ENCODE data around the gene KRT86.

The KRT86 gene

GRCh38 chr12:52264435-52264825, 10.0 kb upstream of the KRT86 start:
- no peaks in the 10 kb centered on the region for H3K79me2 ChIP-seq (ENCODE audit: low read length)
- H3K4me2 ChIP-seq (ENCODE audit: low read length), result no peak overlapping the region
- no peak overlapping the region for H3K9ac ChIP-seq (ENCODE audit: low read length)
- no peaks in the 10 kb centered on the region for H4K20me1 ChIP-seq (ENCODE audit: insufficient read depth, low read length)
- no peak overlapping the region for H3K27ac ChIP-seq (ENCODE audit: low read length)
- no peaks in the 10 kb centered on the region for H3K4me1 ChIP-seq (ENCODE audit: low read length)
- H2AFZ ChIP-seq (ENCODE audit: low read depth, low read length), result no peak overlapping the region
- no peaks in the 10 kb centered on the region for H3K9me3 ChIP-seq (ENCODE audit: insufficient read depth, low read length)
- H3K4me3 ChIP-seq (ENCODE audit: low read length), result no peak overlapping the region
- no peaks in the 10 kb centered on the region for H3K36me3 ChIP-seq (replicated peaks; ENCODE audit: low read depth, low read length)
- TF ChIP-seq EZH2phosphoT487 (IDR thresholded peaks at IDR 0.05; ENCODE audit: low read depth), result no peak
- TF ChIP-seq, protein P1, sequence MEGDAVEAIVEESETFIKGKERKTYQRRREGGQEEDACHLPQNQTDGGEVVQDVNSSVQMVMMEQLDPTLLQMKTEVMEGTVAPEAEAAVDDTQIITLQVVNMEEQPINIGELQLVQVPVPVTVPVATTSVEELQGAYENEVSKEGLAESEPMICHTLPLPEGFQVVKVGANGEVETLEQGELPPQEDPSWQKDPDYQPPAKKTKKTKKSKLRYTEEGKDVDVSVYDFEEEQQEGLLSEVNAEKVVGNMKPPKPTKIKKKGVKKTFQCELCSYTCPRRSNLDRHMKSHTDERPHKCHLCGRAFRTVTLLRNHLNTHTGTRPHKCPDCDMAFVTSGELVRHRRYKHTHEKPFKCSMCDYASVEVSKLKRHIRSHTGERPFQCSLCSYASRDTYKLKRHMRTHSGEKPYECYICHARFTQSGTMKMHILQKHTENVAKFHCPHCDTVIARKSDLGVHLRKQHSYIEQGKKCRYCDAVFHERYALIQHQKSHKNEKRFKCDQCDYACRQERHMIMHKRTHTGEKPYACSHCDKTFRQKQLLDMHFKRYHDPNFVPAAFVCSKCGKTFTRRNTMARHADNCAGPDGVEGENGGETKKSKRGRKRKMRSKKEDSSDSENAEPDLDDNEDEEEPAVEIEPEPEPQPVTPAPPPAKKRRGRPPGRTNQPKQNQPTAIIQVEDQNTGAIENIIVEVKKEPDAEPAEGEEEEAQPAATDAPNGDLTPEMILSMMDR (IDR thresholded peaks at IDR 0.05; ENCODE audit: low read depth, low read length), result no peak
- H3K27me3 ChIP-seq (ENCODE audit: low read depth, low read length), result no peaks in the 10 kb centered on the region; the same call in 1 of the 2 replicates

- Histone ChIP-seq H3K4me1 (ENCODE audit: low read length) (no peaks in the 10 kb centered on the region), H2AFZ (ENCODE audit: low read depth, low read length) (no peak overlapping the region), H3K4me3 (ENCODE audit: low read length) (no peak overlapping the region), H3K4me2 (ENCODE audit: low read length) (no peak overlapping the region), H3K9me3 (ENCODE audit: insufficient read depth, low read length) (no peaks in the 10 kb centered on the region), H3K27ac (ENCODE audit: low read length) (no peak overlapping the region), H4K20me1 (ENCODE audit: insufficient read depth, low read length) (no peaks in the 10 kb centered on the region), H3K9ac (ENCODE audit: low read length) (no peak overlapping the region), H3K79me2 (ENCODE audit: low read length) (no peaks in the 10 kb centered on the region), H3K27me3 (ENCODE audit: low read depth, low read length) (peaks cover 5% of the 10 kb centered on the region; the same call in 1 of the 2 replicates), H3K36me3 (replicated peaks; ENCODE audit: low read depth, low read length) (no peaks in the 10 kb centered on the region)
- TF ChIP-seq, protein P1 (IDR thresholded peaks at IDR 0.05; ENCODE audit: low read depth, low read length), result no peak
- no peak for TF ChIP-seq EZH2phosphoT487 (IDR thresholded peaks at IDR 0.05; ENCODE audit: low read depth)
Measured at GRCh38 chr12:52266514-52266913, 7.9 kb upstream of the KRT86 start.

DNA sequence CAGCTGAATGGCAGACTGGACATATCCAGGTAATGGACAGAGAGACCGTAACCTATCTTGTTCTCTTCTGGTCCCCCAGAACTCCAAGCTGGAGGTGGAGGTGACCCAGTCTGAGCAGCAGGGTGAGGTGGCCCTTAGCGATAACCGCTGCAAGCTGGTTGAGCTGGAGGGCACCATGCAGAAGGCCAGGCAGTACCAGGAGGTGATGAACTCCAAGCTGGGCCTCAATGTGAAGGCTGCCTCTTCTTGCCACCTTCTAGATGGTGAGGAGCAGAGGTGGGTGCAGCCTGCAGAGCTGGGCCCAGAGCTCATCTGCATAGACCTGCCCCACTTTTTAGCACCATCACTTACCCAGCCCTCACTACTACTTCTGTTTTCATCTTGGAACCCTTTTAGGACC, 7.2 kb upstream of the KRT86 start:
- H3K4me3 ChIP-seq (ENCODE audit: low read length), result no peak overlapping the region
- H3K9ac ChIP-seq (ENCODE audit: low read length), result no peak overlapping the region
- no peaks in the 10 kb centered on the region for H3K79me2 ChIP-seq (ENCODE audit: low read length)
- TF ChIP-seq EZH2phosphoT487 (IDR thresholded peaks at IDR 0.05; ENCODE audit: low read depth), result no peak
- TF ChIP-seq, protein P1 (IDR thresholded peaks at IDR 0.05; ENCODE audit: low read depth, low read length), result no peak
- H3K27ac ChIP-seq (ENCODE audit: low read length), result no peak overlapping the region
- H2AFZ ChIP-seq (ENCODE audit: low read depth, low read length), result no peak overlapping the region
- H3K4me2 ChIP-seq (ENCODE audit: low read length), result no peak overlapping the region
- H3K36me3 ChIP-seq (replicated peaks; ENCODE audit: low read depth, low read length), result no peaks in the 10 kb centered on the region
- H3K4me1 ChIP-seq (ENCODE audit: low read length), result no peaks in the 10 kb centered on the region
- H3K9me3 ChIP-seq (ENCODE audit: insufficient read depth, low read length), result no peaks in the 10 kb centered on the region
- no peaks in the 10 kb centered on the region for H4K20me1 ChIP-seq (ENCODE audit: insufficient read depth, low read length)
- peaks cover 5% of the 10 kb centered on the region; the same call in 1 of the 2 replicates for H3K27me3 ChIP-seq (ENCODE audit: low read depth, low read length)

GRCh38 chr12:52267699-52268098, 6.7 kb upstream of the KRT86 start:
- Histone ChIP-seq H2AFZ (ENCODE audit: low read depth, low read length) (no peak overlapping the region), H3K9me3 (ENCODE audit: insufficient read depth, low read length) (no peaks in the 10 kb centered on the region), H3K4me3 (ENCODE audit: low read length) (no peak overlapping the region), H3K4me1 (ENCODE audit: low read length) (no peaks in the 10 kb centered on the region), H3K9ac (ENCODE audit: low read length) (no peak overlapping the region), H4K20me1 (ENCODE audit: insufficient read depth, low read length) (no peaks in the 10 kb centered on the region), H3K79me2 (ENCODE audit: low read length) (no peaks in the 10 kb centered on the region), H3K36me3 (replicated peaks; ENCODE audit: low read depth, low read length) (no peaks in the 10 kb centered on the region), H3K27me3 (ENCODE audit: low read depth, low read length) (peaks cover 5% of the 10 kb centered on the region; the same call in 1 of the 2 replicates), H3K27ac (ENCODE audit: low read length) (no peak overlapping the region), H3K4me2 (ENCODE audit: low read length) (no peak overlapping the region)
- TF ChIP-seq, protein P1 (IDR thresholded peaks at IDR 0.05; ENCODE audit: low read depth, low read length), result no peak
- TF ChIP-seq EZH2phosphoT487 (IDR thresholded peaks at IDR 0.05; ENCODE audit: low read depth), result no peak

All from OCI-LY3 (cell line).